ENCODE measurements around the gene CTDP1. TPM values are rescaled to one million over a fixed set of nuclear protein-coding genes. Genes with fewer than 3 reads are reported as not detected.

The CTDP1 gene
- polyA plus RNA-seq, 6 donors from 2014 or later: 2.9 to 15.6 (median 9.0) TPM

DNA sequence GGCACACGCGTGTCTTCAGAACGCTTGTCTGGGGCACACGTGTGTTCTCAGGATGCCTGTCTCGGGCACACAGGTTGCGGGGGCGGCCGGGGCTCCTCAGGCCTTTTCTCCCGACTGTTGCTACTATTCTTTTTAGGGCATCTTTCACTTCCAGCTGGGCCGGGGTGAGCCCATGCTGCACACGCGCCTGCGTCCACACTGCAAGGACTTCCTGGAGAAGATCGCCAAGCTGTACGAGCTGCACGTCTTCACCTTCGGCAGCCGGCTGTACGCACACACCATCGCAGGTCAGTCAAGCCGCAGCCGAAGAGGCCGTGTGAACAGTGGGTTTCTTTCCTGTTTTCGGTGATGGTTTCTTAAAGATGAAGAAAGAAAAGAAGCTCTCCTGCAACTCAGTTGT, 25.0 kb downstream of the CTDP1 start:
- Mint-ChIP-seq H3K27ac (no peak overlapping the region), H3K27me3 (no peaks in the 10 kb centered on the region)
- ATAC-seq (ENCODE audit: low read depth in 2 of 2): no peak

DNA sequence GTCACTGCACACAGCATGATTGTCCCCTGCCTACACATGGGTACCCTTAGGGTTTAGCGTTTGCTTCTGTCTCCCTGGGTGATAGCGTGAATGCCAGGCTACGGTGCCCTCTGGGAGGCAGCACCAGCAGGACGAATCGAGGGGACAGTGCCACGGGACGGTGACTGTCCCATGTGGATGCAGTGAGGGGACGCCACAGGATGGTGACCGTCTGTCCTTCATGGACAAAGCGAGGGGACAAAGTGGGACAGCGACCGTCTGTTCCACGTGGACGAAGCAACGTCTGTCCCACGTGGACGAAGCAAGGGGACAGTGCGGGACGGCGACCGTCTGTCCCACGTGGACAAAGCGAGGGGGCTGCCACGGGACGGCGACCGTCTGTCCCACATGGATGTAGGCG, 25.7 kb downstream of the CTDP1 start:
- Mint-ChIP-seq H3K9me3 (no peaks in the 10 kb centered on the region), H3K4me3 (no peak overlapping the region), H3K36me3 (peaks cover 23 to 25% of the 10 kb centered on the region in 2 donors), H3K27me3 (no peaks in the 10 kb centered on the region), H3K4me1 (peaks cover 0 to 8% (median 5%) of the 10 kb centered on the region in 3 donors), H3K27ac (peak overlapping the region in 1 of 6 donors; percentile 77)
- no peak for ATAC-seq (ENCODE audit: low read depth in 2 of 2)
- no peak for DNase-seq

More for the DNA sequence above, 25.0 kb downstream of the CTDP1 start:
- Mint-ChIP-seq H3K9me3 (no peaks in the 10 kb centered on the region), H3K4me1 (peaks cover 0 to 8% (median 5%) of the 10 kb centered on the region in 3 donors), H3K4me3 (no peak overlapping the region), H3K36me3 (peaks cover 23 to 26% of the 10 kb centered on the region in 2 donors)
- no peak for DNase-seq

DNA sequence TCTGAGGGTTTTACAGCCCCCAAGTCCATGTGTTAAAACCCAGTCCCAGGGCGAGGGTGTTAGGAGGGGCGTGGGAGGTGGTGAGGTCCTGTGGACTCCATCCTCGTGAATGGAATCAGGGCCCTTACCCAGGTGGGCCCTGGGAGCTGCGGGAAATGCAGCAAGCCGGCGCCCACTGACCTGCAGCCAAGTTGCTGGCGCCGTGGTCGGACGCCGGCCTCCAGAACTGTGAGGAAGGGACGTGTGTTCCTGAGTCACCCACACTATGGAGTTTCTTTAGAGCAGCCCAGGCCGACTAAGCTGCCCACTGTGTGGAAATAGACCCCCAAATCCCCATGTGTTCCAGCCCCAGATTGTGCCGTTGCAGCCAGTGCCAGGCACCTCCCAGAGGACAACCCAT, 26.4 kb downstream of the CTDP1 start:
- no peaks in the 10 kb centered on the region for H3K9me3 Mint-ChIP-seq
- DNase-seq: no peak
- ATAC-seq (ENCODE audit: low read depth in 2 of 2): no peak
- H3K36me3 Mint-ChIP-seq: peaks cover 23 to 25% of the 10 kb centered on the region in 2 donors
- H3K4me1 Mint-ChIP-seq: peaks cover 0 to 8% (median 5%) of the 10 kb centered on the region in 3 donors
- H3K27me3 Mint-ChIP-seq: no peaks in the 10 kb centered on the region
- no peak overlapping the region for H3K27ac Mint-ChIP-seq
- no peak overlapping the region for H3K4me3 Mint-ChIP-seq

GRCh38 chr18:79706658-79707057, 27.1 kb downstream of the CTDP1 start:
- no peaks in the 10 kb centered on the region for H3K9me3 Mint-ChIP-seq
- H3K27ac Mint-ChIP-seq: no peak overlapping the region
- peaks cover 0 to 8% (median 5%) of the 10 kb centered on the region in 3 donors for H3K4me1 Mint-ChIP-seq
- H3K27me3 Mint-ChIP-seq: no peaks in the 10 kb centered on the region
- no peak overlapping the region for H3K4me3 Mint-ChIP-seq
- ATAC-seq (ENCODE audit: low read depth in 2 of 2) (no peak), DNase-seq (no peak)
- peaks cover 19 to 25% of the 10 kb centered on the region in 2 donors for H3K36me3 Mint-ChIP-seq

- no peak for DNase-seq
- Mint-ChIP-seq H3K4me3 (no peak overlapping the region), H3K27ac (no peak overlapping the region), H3K27me3 (no peaks in the 10 kb centered on the region), H3K9me3 (no peaks in the 10 kb centered on the region), H3K36me3 (peaks cover 16 to 25% of the 10 kb centered on the region in 2 donors), H3K4me1 (peaks cover 0 to 8% (median 5%) of the 10 kb centered on the region in 3 donors)
- ATAC-seq (ENCODE audit: low read depth in 2 of 2): no peak
Observed at GRCh38 chr18:79707239-79707638, 27.6 kb downstream of the CTDP1 start.

- H3K36me3 Mint-ChIP-seq: peaks cover 16 to 25% of the 10 kb centered on the region in 2 donors
- ATAC-seq (ENCODE audit: low read depth in 2 of 2): no peak
- no peaks in the 10 kb centered on the region for H3K27me3 Mint-ChIP-seq
- no peak for DNase-seq
- peaks cover 0 to 8% (median 5%) of the 10 kb centered on the region in 3 donors for H3K4me1 Mint-ChIP-seq
- no peak overlapping the region for H3K27ac Mint-ChIP-seq
- no peak overlapping the region for H3K4me3 Mint-ChIP-seq
- H3K9me3 Mint-ChIP-seq: no peaks in the 10 kb centered on the region
Observed at GRCh38 chr18:79707671-79708070, 28.1 kb downstream of the CTDP1 start.

GRCh38 chr18:79708412-79708811, 28.8 kb downstream of the CTDP1 start:
- ATAC-seq (ENCODE audit: low read depth in 2 of 2): no peak
- DNase-seq: no peak
- Mint-ChIP-seq H3K4me3 (no peak overlapping the region), H3K27me3 (no peaks in the 10 kb centered on the region), H3K4me1 (peaks cover 0 to 7% (median 5%) of the 10 kb centered on the region in 3 donors), H3K27ac (no peak overlapping the region), H3K9me3 (no peaks in the 10 kb centered on the region), H3K36me3 (peaks cover 14 to 24% of the 10 kb centered on the region in 2 donors)

DNA sequence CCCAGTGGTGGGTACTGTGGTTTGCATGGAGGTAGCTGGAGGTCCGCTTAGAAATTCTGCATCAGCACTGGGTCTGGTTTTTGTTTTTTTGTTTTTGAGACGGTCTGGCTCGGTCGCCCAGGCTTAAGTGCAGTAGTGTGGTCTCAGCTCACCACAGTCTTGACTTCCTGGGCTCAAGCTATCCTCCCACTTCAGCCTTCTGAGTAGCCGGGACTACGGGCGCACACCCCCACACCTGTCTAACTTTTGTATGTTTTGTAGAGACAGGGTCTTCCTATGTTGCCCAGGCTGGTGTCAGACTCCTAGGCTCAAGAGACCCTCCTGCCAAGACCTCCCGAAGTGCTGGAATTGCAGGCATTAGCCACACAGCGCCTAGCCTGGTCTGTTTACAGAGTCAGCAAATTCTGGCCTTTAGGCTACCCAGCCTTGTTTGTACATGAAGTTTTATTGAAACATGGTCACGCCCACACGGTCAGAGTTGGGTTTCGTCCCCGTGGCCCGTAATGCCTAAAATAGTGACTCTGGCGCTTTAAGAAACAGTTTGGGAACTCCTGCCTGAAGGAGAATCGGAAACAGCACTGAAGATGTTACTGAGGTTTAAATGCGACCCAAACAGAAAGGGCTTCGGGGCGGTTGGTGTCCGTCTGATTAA, 32.7 kb downstream of the CTDP1 start:
- Mint-ChIP-seq H3K27ac (no peak overlapping the region), H3K36me3 (peaks cover 8 to 10% of the 10 kb centered on the region in 2 donors), H3K4me1 (peaks cover 0 to 5% (median 0%) of the 10 kb centered on the region in 3 donors), H3K4me3 (no peak overlapping the region), H3K9me3 (peaks cover 0 to 1% (median 0%) of the 10 kb centered on the region in 7 donors), H3K27me3 (no peaks in the 10 kb centered on the region)
- ATAC-seq (ENCODE audit: low read depth in 2 of 2): no peak
- no peak for DNase-seq

GRCh38 chr18:79713341-79713740, 33.7 kb downstream of the CTDP1 start:
- no peaks in the 10 kb centered on the region for H3K4me1 Mint-ChIP-seq
- peaks cover 9 to 15% of the 10 kb centered on the region in 2 donors for H3K36me3 Mint-ChIP-seq
- no peaks in the 10 kb centered on the region for H3K27me3 Mint-ChIP-seq
- peaks cover 0 to 1% (median 0%) of the 10 kb centered on the region in 7 donors for H3K9me3 Mint-ChIP-seq
- peak overlapping the region in 1 of 6 donors; percentile 28 for H3K27ac Mint-ChIP-seq
- no peak for ATAC-seq (ENCODE audit: low read depth in 2 of 2)
- no peak for DNase-seq
- H3K4me3 Mint-ChIP-seq: no peak overlapping the region

DNA sequence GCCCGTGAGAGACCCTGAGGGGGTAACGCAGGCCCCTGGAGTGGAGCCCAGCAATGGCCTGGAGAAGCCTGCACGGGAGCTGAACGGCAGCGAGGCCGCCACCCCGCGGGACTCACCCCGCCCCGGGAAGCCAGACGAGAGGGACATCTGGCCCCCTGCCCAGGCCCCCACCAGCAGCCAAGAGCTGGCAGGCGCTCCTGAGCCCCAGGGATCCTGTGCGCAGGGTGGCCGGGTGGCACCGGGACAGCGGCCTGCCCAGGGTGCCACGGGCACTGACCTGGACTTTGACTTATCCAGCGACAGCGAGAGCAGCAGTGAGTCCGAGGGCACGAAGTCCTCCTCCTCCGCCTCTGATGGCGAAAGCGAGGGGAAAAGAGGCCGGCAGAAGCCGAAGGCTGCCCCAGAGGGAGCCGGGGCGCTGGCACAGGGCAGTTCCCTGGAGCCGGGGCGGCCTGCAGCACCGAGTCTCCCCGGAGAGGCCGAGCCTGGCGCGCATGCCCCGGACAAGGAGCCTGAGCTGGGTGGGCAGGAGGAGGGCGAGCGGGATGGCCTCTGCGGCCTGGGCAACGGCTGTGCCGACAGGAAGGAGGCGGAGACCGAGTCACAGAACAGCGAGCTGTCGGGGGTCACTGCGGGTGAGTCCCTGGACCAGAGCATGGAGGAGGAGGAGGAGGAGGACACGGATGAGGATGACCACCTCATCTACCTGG, 35.1 kb downstream of the CTDP1 start:
- peaks cover 19 to 26% of the 10 kb centered on the region in 2 donors for H3K36me3 Mint-ChIP-seq
- ATAC-seq (ENCODE audit: low read depth in 2 of 2): no peak
- no peaks in the 10 kb centered on the region for H3K27me3 Mint-ChIP-seq
- no peak for DNase-seq
- no peak overlapping the region for H3K4me3 Mint-ChIP-seq
- H3K27ac Mint-ChIP-seq: peak overlapping the region in 2 of 6 donors; percentile 18 to 63
- H3K9me3 Mint-ChIP-seq: peaks cover 0 to 3% (median 0%) of the 10 kb centered on the region in 7 donors
- H3K4me1 Mint-ChIP-seq: peaks cover 0 to 4% (median 0%) of the 10 kb centered on the region in 3 donors

DNA sequence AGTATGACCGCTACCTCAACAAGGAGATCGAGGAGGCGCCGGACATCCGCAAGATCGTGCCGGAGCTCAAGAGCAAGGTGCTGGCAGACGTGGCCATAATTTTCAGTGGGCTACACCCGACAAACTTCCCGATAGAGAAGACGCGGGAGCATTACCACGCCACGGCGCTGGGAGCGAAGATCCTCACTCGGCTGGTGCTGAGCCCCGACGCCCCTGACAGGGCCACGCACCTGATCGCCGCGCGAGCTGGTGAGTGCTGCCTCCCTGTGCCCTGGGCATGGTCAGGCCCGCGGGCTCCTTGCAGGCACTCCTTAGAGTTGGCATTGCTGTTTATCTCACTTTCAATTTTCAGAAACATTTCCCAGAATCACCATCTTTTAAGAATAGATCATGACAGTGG, 35.7 kb downstream of the CTDP1 start:
- peaks cover 14 to 26% of the 10 kb centered on the region in 2 donors for H3K36me3 Mint-ChIP-seq
- no peak for ATAC-seq (ENCODE audit: low read depth in 2 of 2)
- H3K9me3 Mint-ChIP-seq: peaks cover 0 to 3% (median 0%) of the 10 kb centered on the region in 7 donors
- no peak for DNase-seq
- peaks cover 0 to 4% (median 0%) of the 10 kb centered on the region in 3 donors for H3K4me1 Mint-ChIP-seq
- H3K4me3 Mint-ChIP-seq: no peak overlapping the region
- H3K27ac Mint-ChIP-seq: peak overlapping the region in 1 of 6 donors; percentile 18
- no peaks in the 10 kb centered on the region for H3K27me3 Mint-ChIP-seq

DNA sequence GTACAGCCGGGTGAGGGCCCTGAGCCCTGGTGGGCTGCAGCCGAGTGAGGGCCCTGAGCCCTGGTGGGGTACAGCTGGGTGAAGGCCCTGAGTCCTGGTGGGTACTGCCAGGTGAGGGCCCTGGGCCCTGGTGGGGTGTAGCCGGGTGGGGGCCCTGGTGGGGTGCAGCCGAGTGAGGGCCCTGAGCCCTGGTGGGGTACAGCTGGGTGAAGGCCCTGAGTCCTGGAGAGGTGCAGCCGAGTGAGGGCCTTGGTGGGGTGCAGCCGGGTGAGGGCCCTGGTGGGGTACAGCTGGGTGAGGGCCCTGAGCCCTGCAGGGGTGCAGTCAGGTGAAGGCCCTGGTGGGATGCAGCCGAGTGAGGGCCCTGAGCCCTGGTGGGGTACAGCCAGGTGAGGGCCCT, 37.5 kb downstream of the CTDP1 start:
- no peak for DNase-seq
- peaks cover 0 to 8% (median 2%) of the 10 kb centered on the region in 3 donors for H3K4me1 Mint-ChIP-seq
- H3K27me3 Mint-ChIP-seq: no peaks in the 10 kb centered on the region
- peaks cover 0 to 3% (median 0%) of the 10 kb centered on the region in 7 donors for H3K9me3 Mint-ChIP-seq
- H3K4me3 Mint-ChIP-seq: no peak overlapping the region
- H3K27ac Mint-ChIP-seq: no peak overlapping the region
- peaks cover 19 to 35% of the 10 kb centered on the region in 2 donors for H3K36me3 Mint-ChIP-seq
- no peak for ATAC-seq (ENCODE audit: low read depth in 2 of 2)

DNA sequence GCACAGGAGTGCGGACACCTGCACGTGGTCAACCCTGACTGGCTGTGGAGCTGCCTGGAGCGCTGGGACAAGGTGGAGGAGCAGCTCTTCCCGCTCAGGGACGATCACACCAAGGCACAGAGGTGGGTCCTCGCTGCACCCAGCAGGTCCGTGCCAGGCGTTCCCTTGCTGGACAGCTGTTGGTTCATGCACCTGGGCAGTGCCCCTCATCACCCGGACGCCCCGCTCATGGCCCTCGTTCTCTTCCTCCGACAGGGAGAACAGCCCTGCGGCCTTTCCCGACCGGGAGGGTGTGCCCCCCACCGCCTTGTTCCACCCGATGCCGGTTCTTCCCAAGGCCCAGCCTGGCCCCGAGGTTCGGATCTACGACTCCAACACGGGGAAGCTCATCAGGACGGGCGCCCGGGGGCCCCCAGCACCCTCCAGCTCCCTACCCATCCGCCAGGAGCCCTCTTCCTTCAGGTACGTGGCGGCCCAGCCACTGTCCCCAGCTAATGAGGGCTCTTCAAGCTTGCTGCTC, 38.0 kb downstream of the CTDP1 start:
- Mint-ChIP-seq H3K36me3 (peaks cover 19 to 35% of the 10 kb centered on the region in 2 donors), H3K27ac (no peak overlapping the region), H3K4me3 (no peak overlapping the region), H3K4me1 (peaks cover 0 to 8% (median 2%) of the 10 kb centered on the region in 3 donors), H3K27me3 (no peaks in the 10 kb centered on the region), H3K9me3 (peaks cover 0 to 3% (median 0%) of the 10 kb centered on the region in 7 donors)
- DNase-seq (no peak), ATAC-seq (ENCODE audit: low read depth in 2 of 2) (no peak)
